SK-N-SH (cell line): ENCODE results near the gene ITSN1. TPM values are rescaled to one million over a fixed set of nuclear protein-coding genes. Genes with fewer than 3 reads are reported as not detected.
"Not testable (repeated sequence)": the region's sequence is repeated elsewhere in the genome, so short reads cannot be mapped to it uniquely, and the experiment has no call there.

Source experiments
- CTCF ChIA-PET: fragments of 300-600, 350-600 bp; formaldehyde crosslinking; extraction: SDS; loops from one replicate; lab custom pipeline; 2021; lab: Yijun Ruan, JAX
- POLR2A ChIA-PET: fragments of 350-600 bp; sonication (Branson Sonifier 250); formaldehyde crosslinking; extraction: SDS; loops from one replicate; lab custom pipeline; 2020; ENCODE audit warnings: antibody characterized with exemption, inconsistent platforms; lab: Yijun Ruan, JAX
- DNase-seq: peaks from one replicate; pipeline ENCODE4 v3.0.0; 2012
- H2AFZ ChIP-seq: fragments of 200-600 bp; sonication (generic); 2 replicates; pipeline ENCODE4 v1.8.1; 2016; ENCODE audit warnings: antibody characterized with exemption, mild to moderate bottlenecking, low read depth
- H3F3A ChIP-seq: fragments of 200-600 bp; sonication (generic); replicated peaks from 2 replicates; pipeline ENCODE3; 2016; ENCODE audit warnings: antibody characterized with exemption, mild to moderate bottlenecking; ENCODE audit not compliant: insufficient read depth
- H3K27ac ChIP-seq, 2 experiments: fragments of 200-500 bp in 1 of 2; fragments of 200-600 bp in 1 of 2; sonication (Bioruptor generic) in 1 of 2; sonication (generic), shearing (Covaris generic) in 1 of 2; 2 replicates each; pipeline versions ENCODE4 v1.5.1 to v1.6.1; 2014 to 2016; ENCODE audit warnings: low read depth in 2 of 2, inconsistent platforms in 1 of 2, low read length in 1 of 2, mild to moderate bottlenecking in 1 of 2, mixed read lengths in 1 of 2
- H3K27me3 ChIP-seq: fragments of 200-600 bp; sonication (generic), shearing (Covaris generic); 2 replicates; pipeline ENCODE4 v1.6.1; 2016; ENCODE audit warnings: mixed run types; ENCODE audit not compliant: insufficient read depth
- H3K36me3 ChIP-seq, 2 experiments: fragments of 200-500 bp in 1 of 2; fragments of 200-600 bp in 1 of 2; sonication (Bioruptor generic) in 1 of 2; sonication (generic) in 1 of 2; replicated peaks in 1 of 2; 2 replicates each; pipeline versions ENCODE3 to v1.5.1; 2014 to 2016; ENCODE audit warnings: low read length in 1 of 2, mild to moderate bottlenecking in 1 of 2; ENCODE audit not compliant: insufficient read depth in 2 of 2, control insufficient read depth in 1 of 2
- H3K4me1 ChIP-seq, 2 experiments: fragments of 200-500 bp in 1 of 2; fragments of 200-600 bp in 1 of 2; sonication (Bioruptor generic) in 1 of 2; sonication (generic), shearing (Covaris generic) in 1 of 2; 2 replicates each; pipeline versions ENCODE4 v1.5.1 to v1.6.1; 2014 to 2016; ENCODE audit warnings: low read depth in 1 of 2, low read length in 1 of 2, mixed run types in 1 of 2; ENCODE audit not compliant: insufficient read depth in 2 of 2, control insufficient read depth in 1 of 2
- H3K4me2 ChIP-seq: fragments of 200-600 bp; sonication (generic), shearing (Covaris generic); 2 replicates; pipeline ENCODE4 v1.6.1; 2017; ENCODE audit warnings: mixed run types
- H3K4me3 ChIP-seq, 2 experiments: fragments of 200-500 bp in 1 of 2; fragments of 200-600 bp in 1 of 2; sonication (Bioruptor generic) in 1 of 2; sonication (generic), shearing (Covaris generic) in 1 of 2; 2 replicates each; pipeline versions ENCODE4 v1.5.1 to v1.8.1; 2014 to 2016; ENCODE audit warnings: low read depth in 2 of 2, inconsistent platforms in 1 of 2, low read length in 1 of 2, mild to moderate bottlenecking in 1 of 2, mixed read lengths in 1 of 2, moderate library complexity in 1 of 2
- H3K79me2 ChIP-seq: fragments of 200-600 bp; sonication (generic); 2 replicates; pipeline ENCODE4 v1.8.1; 2017; ENCODE audit warnings: mild to moderate bottlenecking; ENCODE audit not compliant: insufficient read depth
- H3K9ac ChIP-seq: fragments of 200-600 bp; sonication (generic); 2 replicates; pipeline ENCODE4 v1.6.1; 2017; ENCODE audit warnings: mixed run types
- H3K9me2 ChIP-seq: fragments of 200-600 bp; sonication (generic); 2 replicates; pipeline ENCODE4 v1.6.1; 2017; ENCODE audit warnings: mixed run types
- H3K9me3 ChIP-seq: fragments of 200-600 bp; sonication (generic); 2 replicates; pipeline ENCODE4 v1.6.1; 2017; ENCODE audit warnings: mixed run types, mild to moderate bottlenecking, moderate library complexity
- H4K20me1 ChIP-seq: fragments of 200-600 bp; sonication (generic); 2 replicates; pipeline ENCODE4 v1.6.1; 2017; ENCODE audit warnings: mild to moderate bottlenecking, mixed run types; ENCODE audit not compliant: insufficient read depth
- EP300 ChIP-seq, 2 experiments: IDR thresholded peaks; 2 replicates each; pipeline versions ENCODE4 v1.4.0 to v1.6.1; 2012; ENCODE audit warnings: borderline replicate concordance in 1 of 2, low read depth in 1 of 2, low read length in 1 of 2
- FOXJ3 ChIP-seq: sonication (generic); formaldehyde crosslinking; IDR thresholded peaks from 2 replicates; pipeline ENCODE4 v1.5.1; 2020; ENCODE audit warnings: mild to moderate bottlenecking, missing genetic modification reagents
- FOXM1 ChIP-seq: IDR thresholded peaks from 2 replicates; pipeline ENCODE4 v1.4.0; 2012; ENCODE audit warnings: low read depth, mild to moderate bottlenecking
- GABPA ChIP-seq: IDR thresholded peaks from 2 replicates; pipeline ENCODE4 v1.4.0; 2012; ENCODE audit warnings: low read depth, mild to moderate bottlenecking
- NFIC ChIP-seq: IDR thresholded peaks from 2 replicates; pipeline ENCODE4 v1.4.0; 2012; ENCODE audit warnings: borderline replicate concordance
- RCOR1 ChIP-seq: fragments of 150-350 bp; IDR thresholded peaks from 2 replicates; pipeline ENCODE4 v1.6.1; 2017; ENCODE audit warnings: antibody characterized with exemption, low read length
- RFX5 ChIP-seq: IDR thresholded peaks from 2 replicates; pipeline ENCODE4 v1.6.1; 2012; ENCODE audit warnings: mild to moderate bottlenecking, improper control_type of control experiment, low read length
- SMC3 ChIP-seq: IDR thresholded peaks from 2 replicates; pipeline ENCODE4 v1.6.1; 2012; ENCODE audit warnings: low read depth, low read length, improper control_type of control experiment
- USF2 ChIP-seq: fragments of 150-350 bp; IDR thresholded peaks from 2 replicates; pipeline ENCODE4 v1.6.1; 2017; ENCODE audit warnings: antibody characterized with exemption, low read length, low read depth, borderline replicate concordance
- WGBS: methylation state at CpG from one replicate; pipeline ENCODE4 v1.1.6; 2017; ENCODE audit warnings: low lambda C conversion rate; 5-methylcytosine and 5-hydroxymethylcytosine counted together
- polyA plus RNA-seq, 3 experiments: library from polyadenylated mRNA; depleted of rRNA; stranded (reverse); fragments of >200 nt; gene quantifications; 2 replicates each; pipeline ENCODE4 v1.2.3, GENCODE V29; 2012
- TF ChIP-seq, protein P1 (sequence below): fragments of 200-600 bp; sonication (generic); IDR thresholded peaks from 2 replicates; pipeline ENCODE4 v1.6.1; 2017; ENCODE audit warnings: antibody characterized with exemption, mild to moderate bottlenecking, moderate library complexity
- TF ChIP-seq, protein P2 (sequence below): fragments of 150-350 bp; IDR thresholded peaks from 2 replicates; pipeline ENCODE4 v1.6.1; 2016; ENCODE audit warnings: mild to moderate bottlenecking, low read depth, low read length
- TF ChIP-seq, protein P3 (sequence below): IDR thresholded peaks from 2 replicates; pipeline ENCODE4 v1.4.0; 2012; ENCODE audit warnings: low read depth, borderline replicate concordance

The ITSN1 gene
- polyA plus RNA-seq, 1 of the 3 experiments (the other 2 are of a cell fraction), result 27.8 TPM

DNA sequence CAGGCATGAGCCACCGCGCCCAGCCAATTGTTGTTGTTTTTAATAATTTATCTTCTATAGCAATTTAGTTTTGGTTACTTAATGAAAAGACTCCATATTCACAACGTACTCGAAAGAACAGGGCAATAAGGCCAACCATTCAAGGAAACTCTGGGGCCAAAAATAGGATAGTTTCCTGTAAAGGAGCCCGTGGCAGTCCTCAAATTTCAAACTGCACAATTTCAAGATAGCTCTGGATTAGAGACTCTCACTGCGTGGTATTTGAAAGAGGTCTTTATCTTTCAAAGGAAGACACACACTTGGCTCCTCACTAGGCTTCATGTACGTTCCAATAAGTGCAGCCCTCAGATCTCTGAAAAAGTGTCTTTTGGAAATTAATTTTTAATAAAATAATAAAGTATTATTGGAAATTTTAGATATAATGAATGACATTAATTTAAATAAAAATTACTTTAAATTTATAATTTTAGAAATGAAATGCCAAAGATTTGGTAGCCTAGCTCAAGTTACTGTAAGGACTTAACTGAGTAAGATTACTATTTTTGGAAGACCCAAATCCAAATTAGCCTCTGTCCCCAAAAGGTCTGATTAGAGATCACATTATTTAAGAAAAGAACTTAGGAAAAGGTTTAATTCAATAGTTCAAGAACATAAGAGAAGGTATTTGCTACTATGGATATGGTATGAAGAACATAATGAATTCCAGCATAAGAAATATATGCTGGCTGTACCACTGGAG, 31.1 kb upstream of the ITSN1 start:
- no peak overlapping the region for H3K9ac ChIP-seq
- DNase-seq, result no peak
- H3K4me1 ChIP-seq, result no peaks in the 10 kb centered on the region
- no peak overlapping the region for H3K4me3 ChIP-seq
- no peak overlapping the region for H2AFZ ChIP-seq
- H3K79me2 ChIP-seq, result no peaks in the 10 kb centered on the region
- TF ChIP-seq GABPA (no peak), NFIC (no peak), RCOR1 (no peak)
- WGBS, result 96% methylated on average over 7 of the region's 7 CpGs
- peaks cover 28 to 41% of the 10 kb centered on the region in 2 experiments for H3K36me3 ChIP-seq
- ChIA-PET POLR2A (interaction anchor here (0.6 kb wide), 1 partner anchor 10 kb away, joined by 6 read pairs; no protein-coding TSS in a partner anchor), CTCF (interaction anchor here (1.0 to 1.3 kb wide), 2 partner anchors 11 to 28 kb away, joined by 3 read pairs; no protein-coding TSS in a partner anchor)
- peaks cover 14% of the 10 kb centered on the region for H3F3A ChIP-seq
- no peaks in the 10 kb centered on the region for H3K27me3 ChIP-seq
- no peak overlapping the region for H3K27ac ChIP-seq
- no peaks in the 10 kb centered on the region for H3K9me2 ChIP-seq
- H4K20me1 ChIP-seq, result no peaks in the 10 kb centered on the region
- no peaks in the 10 kb centered on the region for H3K9me3 ChIP-seq
- no peak overlapping the region for H3K4me2 ChIP-seq

GRCh38 chr21:33617565-33617964, 24.7 kb upstream of the ITSN1 start:
- H3K9me3 ChIP-seq, H3K9ac ChIP-seq, H3K27ac ChIP-seq, H3K9me2 ChIP-seq, H3F3A ChIP-seq, H3K4me1 ChIP-seq, H3K27me3 ChIP-seq, H3K4me3 ChIP-seq, H4K20me1 ChIP-seq, POLR2A ChIA-PET, H2AFZ ChIP-seq, DNase-seq, H3K79me2 ChIP-seq, H3K4me2 ChIP-seq: not testable (repeated sequence)
- WGBS, result 96% methylated on average over 11 of the region's 11 CpGs
- CTCF ChIA-PET, result interaction anchor here (0.6 to 0.9 kb wide), 2 partner anchors 12 to 124 kb away, joined by 3 read pairs; no protein-coding TSS in a partner anchor
- peaks cover 28 to 47% of the 10 kb centered on the region in 2 experiments for H3K36me3 ChIP-seq

GRCh38 chr21:33618407-33618806, 23.9 kb upstream of the ITSN1 start:
- DNase-seq, result no peak
- H2AFZ ChIP-seq, result no peak overlapping the region
- H3K36me3 ChIP-seq, result peaks cover 24 to 45% of the 10 kb centered on the region in 2 experiments
- no peaks in the 10 kb centered on the region for H3K9me2 ChIP-seq
- H3K4me2 ChIP-seq, result no peak overlapping the region
- WGBS, result 98% methylated on average over 2 of the region's 2 CpGs
- peaks cover under 1% of the 10 kb centered on the region; the same call in 1 of the 2 replicates for H3K79me2 ChIP-seq
- H3K9me3 ChIP-seq, result no peaks in the 10 kb centered on the region
- H3K27ac ChIP-seq, result no peak overlapping the region
- no peaks in the 10 kb centered on the region for H3F3A ChIP-seq
- H4K20me1 ChIP-seq, result no peaks in the 10 kb centered on the region
- ChIA-PET POLR2A (no interaction called here), CTCF (interaction anchor here (2.6 kb wide), 1 partner anchor 13 kb away, joined by 9 read pairs; no protein-coding TSS in a partner anchor)
- no peak overlapping the region for H3K4me3 ChIP-seq
- no peaks in the 10 kb centered on the region for H3K27me3 ChIP-seq
- H3K9ac ChIP-seq, result no peak overlapping the region
- H3K4me1 ChIP-seq, result no peaks in the 10 kb centered on the region
- TF ChIP-seq, protein P1, sequence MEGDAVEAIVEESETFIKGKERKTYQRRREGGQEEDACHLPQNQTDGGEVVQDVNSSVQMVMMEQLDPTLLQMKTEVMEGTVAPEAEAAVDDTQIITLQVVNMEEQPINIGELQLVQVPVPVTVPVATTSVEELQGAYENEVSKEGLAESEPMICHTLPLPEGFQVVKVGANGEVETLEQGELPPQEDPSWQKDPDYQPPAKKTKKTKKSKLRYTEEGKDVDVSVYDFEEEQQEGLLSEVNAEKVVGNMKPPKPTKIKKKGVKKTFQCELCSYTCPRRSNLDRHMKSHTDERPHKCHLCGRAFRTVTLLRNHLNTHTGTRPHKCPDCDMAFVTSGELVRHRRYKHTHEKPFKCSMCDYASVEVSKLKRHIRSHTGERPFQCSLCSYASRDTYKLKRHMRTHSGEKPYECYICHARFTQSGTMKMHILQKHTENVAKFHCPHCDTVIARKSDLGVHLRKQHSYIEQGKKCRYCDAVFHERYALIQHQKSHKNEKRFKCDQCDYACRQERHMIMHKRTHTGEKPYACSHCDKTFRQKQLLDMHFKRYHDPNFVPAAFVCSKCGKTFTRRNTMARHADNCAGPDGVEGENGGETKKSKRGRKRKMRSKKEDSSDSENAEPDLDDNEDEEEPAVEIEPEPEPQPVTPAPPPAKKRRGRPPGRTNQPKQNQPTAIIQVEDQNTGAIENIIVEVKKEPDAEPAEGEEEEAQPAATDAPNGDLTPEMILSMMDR, result no peak
- TF ChIP-seq EP300 (IDR thresholded peaks at IDR 0.05; ENCODE audit: borderline replicate concordance in 1 of 2, low read depth in 1 of 2, low read length in 1 of 2) (no peak), FOXJ3 (CRISPR knock-in tag) (no peak), USF2 (no peak), SMC3 (no peak), FOXM1 (no peak), RFX5 (no peak)
- TF ChIP-seq, protein P2, sequence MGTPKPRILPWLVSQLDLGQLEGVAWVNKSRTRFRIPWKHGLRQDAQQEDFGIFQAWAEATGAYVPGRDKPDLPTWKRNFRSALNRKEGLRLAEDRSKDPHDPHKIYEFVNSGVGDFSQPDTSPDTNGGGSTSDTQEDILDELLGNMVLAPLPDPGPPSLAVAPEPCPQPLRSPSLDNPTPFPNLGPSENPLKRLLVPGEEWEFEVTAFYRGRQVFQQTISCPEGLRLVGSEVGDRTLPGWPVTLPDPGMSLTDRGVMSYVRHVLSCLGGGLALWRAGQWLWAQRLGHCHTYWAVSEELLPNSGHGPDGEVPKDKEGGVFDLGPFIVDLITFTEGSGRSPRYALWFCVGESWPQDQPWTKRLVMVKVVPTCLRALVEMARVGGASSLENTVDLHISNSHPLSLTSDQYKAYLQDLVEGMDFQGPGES, result no peak
- TF ChIP-seq, protein P3, sequence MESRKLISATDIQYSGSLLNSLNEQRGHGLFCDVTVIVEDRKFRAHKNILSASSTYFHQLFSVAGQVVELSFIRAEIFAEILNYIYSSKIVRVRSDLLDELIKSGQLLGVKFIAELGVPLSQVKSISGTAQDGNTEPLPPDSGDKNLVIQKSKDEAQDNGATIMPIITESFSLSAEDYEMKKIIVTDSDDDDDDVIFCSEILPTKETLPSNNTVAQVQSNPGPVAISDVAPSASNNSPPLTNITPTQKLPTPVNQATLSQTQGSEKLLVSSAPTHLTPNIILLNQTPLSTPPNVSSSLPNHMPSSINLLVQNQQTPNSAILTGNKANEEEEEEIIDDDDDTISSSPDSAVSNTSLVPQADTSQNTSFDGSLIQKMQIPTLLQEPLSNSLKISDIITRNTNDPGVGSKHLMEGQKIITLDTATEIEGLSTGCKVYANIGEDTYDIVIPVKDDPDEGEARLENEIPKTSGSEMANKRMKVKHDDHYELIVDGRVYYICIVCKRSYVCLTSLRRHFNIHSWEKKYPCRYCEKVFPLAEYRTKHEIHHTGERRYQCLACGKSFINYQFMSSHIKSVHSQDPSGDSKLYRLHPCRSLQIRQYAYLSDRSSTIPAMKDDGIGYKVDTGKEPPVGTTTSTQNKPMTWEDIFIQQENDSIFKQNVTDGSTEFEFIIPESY, result no peak
